Measurements from ENCODE around the gene PDE6D.

- no peak for TF ChIP-seq CTCF (IDR thresholded peaks at IDR 0.05; ENCODE audit: borderline replicate concordance, extremely low read depth, low read length, poor library complexity, severe bottlenecking)
- TF ChIP-seq EZH2 (IDR thresholded peaks at IDR 0.05; ENCODE audit: borderline replicate concordance, low read depth, low read length, severe bottlenecking) = no peak
Observed at GRCh38 chr2:231794383-231794782, 13.3 kb upstream of the PDE6D start.
